PFSK-1 (cell line): ENCODE measurements around the gene METTL8.

Experiments used
- POLR2AphosphoS5 ChIP-seq: IDR thresholded peaks from 2 replicates; pipeline ENCODE4 v1.6.1; 2012; ENCODE audit warnings: low read depth, mild to moderate bottlenecking, control low read depth, low read length, moderate library complexity
- SIN3A ChIP-seq: IDR thresholded peaks from 2 replicates; pipeline ENCODE4 v1.6.1; 2012; ENCODE audit warnings: mild to moderate bottlenecking, low read length, moderate library complexity, borderline replicate concordance; ENCODE audit not compliant: insufficient read depth
- TAF1 ChIP-seq: IDR thresholded peaks from 2 replicates; pipeline ENCODE4 v1.6.1; 2012; ENCODE audit warnings: low read length, control low read depth, borderline replicate concordance; ENCODE audit not compliant: insufficient read depth
- TF ChIP-seq, protein P1 (sequence below), 2 experiments: IDR thresholded peaks; 2 replicates each; pipeline versions ENCODE4 v1.6.1 to v1.8.0; 2011 to 2012; ENCODE audit warnings: low read depth in 2 of 2, low read length in 2 of 2, control low read depth in 1 of 2, inconsistent platforms in 1 of 2, mild to moderate bottlenecking in 1 of 2, moderate library complexity in 1 of 2; ENCODE audit not compliant: insufficient read depth in 1 of 2

DNA sequence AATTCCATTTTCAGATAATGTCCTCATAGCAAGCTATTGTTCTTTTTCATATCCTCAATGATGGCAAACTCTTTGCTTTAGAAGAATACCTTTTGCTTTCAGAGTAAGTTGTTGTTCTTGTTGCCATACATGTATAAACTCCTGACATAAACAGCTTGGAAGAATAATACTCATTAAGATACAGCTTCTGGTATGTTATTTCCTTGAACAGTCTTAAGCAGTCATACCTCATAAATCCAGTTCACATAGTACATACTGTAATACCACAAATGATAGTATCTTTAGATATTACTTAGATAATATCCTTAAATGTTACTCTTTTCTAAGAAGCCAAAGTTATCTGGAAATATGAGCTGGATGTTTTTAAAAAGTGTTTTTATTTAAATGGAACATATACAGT lies 23.2 kb downstream of the METTL8 start:
- no peak for TF ChIP-seq TAF1
- no peak for TF ChIP-seq POLR2AphosphoS5
- TF ChIP-seq SIN3A = no peak
- TF ChIP-seq, protein P1, sequence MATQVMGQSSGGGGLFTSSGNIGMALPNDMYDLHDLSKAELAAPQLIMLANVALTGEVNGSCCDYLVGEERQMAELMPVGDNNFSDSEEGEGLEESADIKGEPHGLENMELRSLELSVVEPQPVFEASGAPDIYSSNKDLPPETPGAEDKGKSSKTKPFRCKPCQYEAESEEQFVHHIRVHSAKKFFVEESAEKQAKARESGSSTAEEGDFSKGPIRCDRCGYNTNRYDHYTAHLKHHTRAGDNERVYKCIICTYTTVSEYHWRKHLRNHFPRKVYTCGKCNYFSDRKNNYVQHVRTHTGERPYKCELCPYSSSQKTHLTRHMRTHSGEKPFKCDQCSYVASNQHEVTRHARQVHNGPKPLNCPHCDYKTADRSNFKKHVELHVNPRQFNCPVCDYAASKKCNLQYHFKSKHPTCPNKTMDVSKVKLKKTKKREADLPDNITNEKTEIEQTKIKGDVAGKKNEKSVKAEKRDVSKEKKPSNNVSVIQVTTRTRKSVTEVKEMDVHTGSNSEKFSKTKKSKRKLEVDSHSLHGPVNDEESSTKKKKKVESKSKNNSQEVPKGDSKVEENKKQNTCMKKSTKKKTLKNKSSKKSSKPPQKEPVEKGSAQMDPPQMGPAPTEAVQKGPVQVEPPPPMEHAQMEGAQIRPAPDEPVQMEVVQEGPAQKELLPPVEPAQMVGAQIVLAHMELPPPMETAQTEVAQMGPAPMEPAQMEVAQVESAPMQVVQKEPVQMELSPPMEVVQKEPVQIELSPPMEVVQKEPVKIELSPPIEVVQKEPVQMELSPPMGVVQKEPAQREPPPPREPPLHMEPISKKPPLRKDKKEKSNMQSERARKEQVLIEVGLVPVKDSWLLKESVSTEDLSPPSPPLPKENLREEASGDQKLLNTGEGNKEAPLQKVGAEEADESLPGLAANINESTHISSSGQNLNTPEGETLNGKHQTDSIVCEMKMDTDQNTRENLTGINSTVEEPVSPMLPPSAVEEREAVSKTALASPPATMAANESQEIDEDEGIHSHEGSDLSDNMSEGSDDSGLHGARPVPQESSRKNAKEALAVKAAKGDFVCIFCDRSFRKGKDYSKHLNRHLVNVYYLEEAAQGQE (IDR thresholded peaks at IDR 0.05; ENCODE audit: insufficient read depth in 1 of 2, low read depth in 2 of 2, low read length in 2 of 2) = no peak
